Middle frontal gyrus (tissue), 1 donor: Measurements from ENCODE around the gene ADAMTS3.

Experiments used
- DNase-seq: peaks from one replicate; pipeline ENCODE4 v3.0.0-alpha.2; 2015; ENCODE audit warnings: low spot score; ENCODE audit errors: extremely low spot score

The ADAMTS3 gene

DNA sequence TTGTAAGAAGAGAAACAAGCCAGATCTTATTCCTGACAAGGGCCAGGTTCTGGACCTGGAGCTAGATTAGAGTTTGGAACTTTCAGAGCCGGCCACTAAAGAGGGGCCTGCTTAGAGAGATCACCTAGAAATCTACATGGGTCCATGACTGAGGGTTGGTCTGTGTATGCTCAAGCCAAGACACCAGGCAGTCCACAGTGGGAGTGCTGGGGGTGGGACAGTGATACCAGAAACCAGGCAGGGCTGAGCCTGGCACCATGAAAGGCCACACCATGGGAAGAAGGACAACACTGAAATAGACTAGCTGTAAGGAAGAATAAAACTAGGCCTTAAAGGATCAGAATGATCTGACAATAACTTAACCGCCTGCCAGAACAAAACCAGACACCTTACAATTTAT is 267.3 kb downstream of the ADAMTS3 start:
- DNase-seq, result no peak

- DNase-seq, result no peak
Observed at GRCh38 chr4:72300126-72300525, 268.9 kb downstream of the ADAMTS3 start.

DNA sequence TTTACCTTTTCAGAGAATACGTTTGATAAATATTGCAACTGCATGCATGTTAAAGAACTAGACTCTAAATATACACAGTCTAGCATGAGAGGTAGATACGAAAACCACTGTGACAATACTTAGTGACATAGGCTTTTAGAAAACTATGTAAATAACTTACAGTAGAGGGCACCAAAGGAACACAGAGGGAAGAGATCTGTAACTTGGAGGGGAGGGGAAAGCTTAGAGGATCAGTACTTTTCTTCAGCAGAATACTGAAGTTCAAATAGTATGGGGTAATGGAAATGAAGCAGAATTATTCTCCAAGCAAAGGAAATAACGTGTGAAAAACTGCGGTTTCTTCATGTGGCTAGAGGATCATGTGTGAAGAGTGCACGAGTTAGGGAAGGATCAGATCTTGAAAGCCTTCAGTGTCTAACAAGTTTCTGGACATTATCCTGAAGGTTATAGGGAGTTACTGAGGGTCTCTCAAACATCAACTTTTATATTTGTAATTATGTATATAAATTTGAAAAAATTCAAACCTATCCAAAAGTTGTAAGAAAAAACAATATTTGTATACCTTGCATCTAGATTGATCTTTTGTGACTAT is 273.0 kb downstream of the ADAMTS3 start:
- no peak for DNase-seq

DNA sequence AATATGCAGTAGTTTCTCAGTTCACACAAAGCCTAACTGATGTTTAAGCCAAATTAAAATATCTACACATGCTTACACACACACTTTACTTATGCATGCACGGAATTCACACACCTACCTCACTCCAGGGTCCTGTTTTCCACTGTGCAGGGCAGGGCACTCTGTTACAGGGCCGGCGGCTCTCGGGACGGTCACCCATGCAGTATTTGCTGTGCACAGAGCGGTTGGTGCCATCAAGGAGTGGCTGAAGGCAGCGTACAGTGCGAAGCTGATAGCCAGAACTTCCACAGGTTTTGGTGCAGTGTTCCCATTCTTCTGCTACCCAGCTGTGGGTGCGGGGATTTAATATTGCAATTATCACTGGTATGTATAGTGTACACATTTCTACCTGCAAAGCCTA is 278.3 kb downstream of the ADAMTS3 start:
- no peak for DNase-seq

DNA sequence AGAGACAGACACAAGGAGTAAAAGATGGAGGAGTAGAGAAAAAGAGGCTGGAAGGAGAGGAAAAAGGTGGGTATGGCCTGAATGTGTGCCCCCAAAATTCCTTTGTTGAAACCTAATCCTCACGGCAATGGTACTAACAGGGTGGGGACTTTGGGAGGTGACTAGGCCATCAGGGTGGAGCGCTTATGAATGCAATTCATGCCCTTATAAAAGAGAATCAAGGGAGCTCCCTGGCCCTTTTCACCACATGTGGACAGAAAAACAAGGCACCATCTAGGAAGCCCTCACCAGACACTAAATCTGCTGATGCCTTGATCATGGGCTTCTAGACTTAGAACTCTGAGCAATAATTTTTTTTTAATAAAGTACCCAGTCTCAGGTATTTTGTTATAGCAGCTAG is 282.1 kb downstream of the ADAMTS3 start:
- no peak for DNase-seq

DNA sequence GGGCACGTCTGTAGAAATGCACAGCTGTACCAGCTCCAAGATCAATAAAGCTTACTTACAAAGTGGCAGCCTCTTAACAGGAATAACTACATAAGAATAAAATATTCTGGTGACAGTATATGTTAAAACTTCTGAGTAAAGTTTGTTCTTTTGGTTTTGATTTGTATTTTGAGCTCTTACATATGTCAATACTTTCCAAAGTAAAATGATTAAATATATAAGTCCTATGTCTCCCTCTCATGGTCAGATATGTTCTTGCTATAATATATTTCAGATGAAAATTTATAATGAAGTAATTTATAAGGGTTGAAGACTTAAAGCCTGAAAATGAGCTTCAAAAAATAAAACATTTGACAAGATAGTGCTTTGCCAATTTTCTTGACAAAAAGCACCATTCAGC is 282.8 kb downstream of the ADAMTS3 start:
- no peak for DNase-seq

DNA sequence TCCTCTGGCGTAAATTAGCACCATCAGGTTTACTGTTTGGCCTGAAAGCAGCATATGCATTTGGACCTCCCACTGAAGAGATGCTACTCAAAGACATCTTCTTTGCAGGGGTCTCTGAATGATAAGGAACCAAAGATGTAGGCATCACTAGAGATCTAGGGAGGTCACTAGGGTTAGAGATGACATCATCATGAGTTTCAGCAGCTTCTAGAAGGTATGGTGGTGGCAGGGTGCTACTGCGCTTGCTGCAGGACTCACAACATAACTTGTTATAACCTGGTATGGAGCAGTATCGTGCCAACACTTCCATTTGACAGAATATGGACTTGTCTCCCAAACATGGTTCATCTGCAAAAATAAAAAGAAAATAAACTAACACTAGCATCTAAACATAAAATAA is 285.7 kb downstream of the ADAMTS3 start:
- DNase-seq, result no peak

DNA sequence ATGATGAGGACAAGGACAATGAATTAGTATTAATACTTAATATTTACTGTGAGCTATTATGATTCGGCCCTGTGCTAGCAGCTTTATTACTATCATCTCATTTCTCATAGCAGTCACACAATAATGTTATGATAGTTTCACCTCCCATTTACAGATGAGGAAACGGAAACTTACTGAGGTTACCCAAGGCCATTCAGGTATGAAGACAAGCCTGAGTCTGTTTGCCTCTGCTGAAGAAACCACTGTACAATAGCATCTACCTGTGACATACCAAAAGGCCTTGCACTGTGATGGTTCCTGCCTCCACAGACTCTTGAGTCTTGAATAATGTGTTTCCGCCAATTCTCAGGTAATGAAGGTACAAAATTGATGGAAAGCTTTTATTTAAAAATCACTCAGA is 288.8 kb downstream of the ADAMTS3 start:
- DNase-seq, result no peak

- no peak for DNase-seq
Observed at GRCh38 chr4:72275381-72275780, 293.6 kb downstream of the ADAMTS3 start.

GRCh38 chr4:72274251-72274650 is 294.8 kb downstream of the ADAMTS3 start:
- no peak for DNase-seq

DNA sequence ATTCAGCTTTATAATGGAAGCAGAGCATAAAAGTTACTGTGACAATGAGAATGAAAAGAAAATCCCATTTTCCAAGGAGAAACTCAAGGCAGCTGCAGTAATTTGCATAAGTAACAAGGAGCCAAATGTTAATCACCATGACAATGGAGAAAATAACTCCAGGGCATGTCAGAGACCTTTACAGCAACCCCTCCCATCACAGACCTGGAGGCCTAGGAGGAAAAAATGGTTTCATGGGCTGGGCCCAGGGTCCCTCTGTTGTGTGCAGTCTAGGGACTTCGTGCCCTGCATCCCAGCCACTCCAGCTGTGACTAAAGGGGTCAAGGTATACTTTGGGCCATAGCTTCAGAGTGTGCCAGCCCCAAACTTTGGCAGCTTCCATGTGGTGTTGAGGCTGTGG is 313.8 kb downstream of the ADAMTS3 start:
- no peak for DNase-seq

- DNase-seq, result no peak
Observed at GRCh38 chr4:72243641-72244040, 325.4 kb downstream of the ADAMTS3 start.

DNA sequence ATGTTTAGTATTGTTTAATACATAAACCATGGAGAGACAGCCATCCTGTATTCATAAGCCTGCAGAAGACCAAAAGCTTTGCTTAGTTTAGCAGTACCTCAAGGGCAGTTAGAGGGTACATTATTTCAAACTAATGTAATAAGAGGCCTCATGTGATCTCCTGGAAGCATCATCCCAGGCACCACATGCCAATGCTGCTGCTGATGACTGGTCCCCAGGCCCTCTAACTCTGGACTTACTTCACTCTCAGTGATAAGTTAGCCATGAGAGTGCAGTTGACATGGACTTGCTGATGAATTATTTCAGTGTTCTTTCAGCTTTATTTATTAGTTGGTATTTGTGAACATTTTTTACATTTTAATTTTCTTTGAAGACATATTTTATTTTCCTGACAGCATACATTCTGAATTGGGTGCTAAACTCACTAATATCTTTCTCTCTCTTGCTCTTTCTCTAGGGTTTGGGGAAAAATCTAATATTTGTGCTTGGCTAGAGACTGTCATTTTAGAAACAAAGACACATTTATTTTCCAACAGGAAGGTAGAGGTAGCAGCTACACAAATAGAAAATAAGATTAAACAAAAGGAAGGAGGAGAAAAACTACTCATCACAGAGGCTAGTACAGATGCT is 329.4 kb downstream of the ADAMTS3 start:
- no peak for DNase-seq
